ENCODE results near the gene LRMDA. TPM values are rescaled to one million over a fixed set of nuclear protein-coding genes. Genes with fewer than 3 reads are reported as not detected.

Gene LRMDA
- total RNA-seq, 4 donors from 2014 or later = 1.5 to 15.7 (median 4.6) TPM

GRCh38 chr10:75709811-75710210, 278.4 kb downstream of the LRMDA start:
- no peaks in the 10 kb centered on the region for H3K27me3 ChIP-seq
- no peak overlapping the region for H3K27ac ChIP-seq
- no peak for TF ChIP-seq POLR2A (IDR thresholded peaks at IDR 0.05)
- TF ChIP-seq CTCF (IDR thresholded peaks at IDR 0.05) = no peak
- no peak for DNase-seq
- no peaks in the 10 kb centered on the region for H3K9me3 ChIP-seq
- no peaks in the 10 kb centered on the region for H3K4me1 ChIP-seq
- H3K36me3 ChIP-seq = no peaks in the 10 kb centered on the region
- intact Hi-C loops (cut with DNase I; ENCODE audit: low total_unique reads) = no loop called here
- no peak overlapping the region for H3K4me3 ChIP-seq

GRCh38 chr10:75712242-75712880, 280.9 kb downstream of the LRMDA start:
- no peaks in the 10 kb centered on the region for H3K36me3 ChIP-seq
- no peak overlapping the region for H3K4me3 ChIP-seq
- no peak overlapping the region for H3K27ac ChIP-seq
- H3K27me3 ChIP-seq = no peaks in the 10 kb centered on the region
- no peak for DNase-seq
- intact Hi-C loops (cut with DNase I; ENCODE audit: low total_unique reads) = no loop called here
- TF ChIP-seq POLR2A (IDR thresholded peaks at IDR 0.05) = no peak
- TF ChIP-seq CTCF (IDR thresholded peaks at IDR 0.05) = no peak
- H3K4me1 ChIP-seq = no peaks in the 10 kb centered on the region
- H3K9me3 ChIP-seq = no peaks in the 10 kb centered on the region

- DNase-seq = no peak
- intact Hi-C loops (cut with DNase I; ENCODE audit: low total_unique reads) = no loop called here
- no peaks in the 10 kb centered on the region for H3K36me3 ChIP-seq
- no peaks in the 10 kb centered on the region for H3K27me3 ChIP-seq
- TF ChIP-seq POLR2A (IDR thresholded peaks at IDR 0.05) (no peak), CTCF (IDR thresholded peaks at IDR 0.05) (no peak)
- H3K4me3 ChIP-seq = no peak overlapping the region
- H3K4me1 ChIP-seq = no peaks in the 10 kb centered on the region
- no peak overlapping the region for H3K27ac ChIP-seq
- no peaks in the 10 kb centered on the region for H3K9me3 ChIP-seq
These were observed 285.1 kb downstream of the LRMDA start for GRCh38 chr10:75716506-75716905.

GRCh38 chr10:75717126-75717916, 285.9 kb downstream of the LRMDA start:
- H3K9me3 ChIP-seq = no peaks in the 10 kb centered on the region
- TF ChIP-seq POLR2A (IDR thresholded peaks at IDR 0.05) (no peak), CTCF (IDR thresholded peaks at IDR 0.05) (peak in 1 of 4 experiments; percentile 29)
- H3K4me1 ChIP-seq = no peaks in the 10 kb centered on the region
- H3K27ac ChIP-seq = no peak overlapping the region
- intact Hi-C loops (cut with DNase I; ENCODE audit: low total_unique reads) = no loop called here
- no peak for DNase-seq
- H3K4me3 ChIP-seq = no peak overlapping the region
- no peaks in the 10 kb centered on the region for H3K36me3 ChIP-seq
- H3K27me3 ChIP-seq = no peaks in the 10 kb centered on the region

GRCh38 chr10:75718991-75719390, 287.6 kb downstream of the LRMDA start:
- DNase-seq = no peak
- Histone ChIP-seq H3K4me1 (no peaks in the 10 kb centered on the region), H3K4me3 (no peak overlapping the region), H3K27ac (no peak overlapping the region), H3K27me3 (no peaks in the 10 kb centered on the region), H3K36me3 (no peaks in the 10 kb centered on the region), H3K9me3 (no peaks in the 10 kb centered on the region)
- TF ChIP-seq POLR2A (IDR thresholded peaks at IDR 0.05) = no peak
- TF ChIP-seq CTCF (IDR thresholded peaks at IDR 0.05) = no peak
- intact Hi-C loops (cut with DNase I; ENCODE audit: low total_unique reads) = no loop called here
